CD4-positive, alpha-beta memory T cell (primary cell): ENCODE data around the gene PFDN6. TPM values are rescaled to one million over a fixed set of nuclear protein-coding genes. Genes with fewer than 3 reads are reported as not detected.
A peak's percentile ranks its signal among the peaks of the same experiment; 100 is the strongest.

Source experiments
- CTCF ChIA-PET: fragments of 350-600 bp; sonication (Branson Sonifier 250); formaldehyde crosslinking; loops from one replicate; lab custom pipeline; 2021; ENCODE audit warnings: inconsistent platforms; ENCODE audit not compliant: partially characterized antibody; lab: Charles Lee
- POLR2A ChIA-PET: fragments of 350-600 bp; sonication (Branson Sonifier 250); formaldehyde crosslinking; loops from one replicate; lab custom pipeline; 2021; ENCODE audit not compliant: partially characterized antibody; lab: Charles Lee
- DNase-seq, 5 donors: peaks; one replicate each; pipeline versions ENCODE4 v3.0.0 to v3.0.0-alpha.2; 2020 to 2022; ENCODE audit warnings: mixed read lengths in 1 of 5
- H3K27ac ChIP-seq: one replicate; pipeline ENCODE4 v1.7.0; 2013; ENCODE audit warnings: low read depth, low read length
- H3K27me3 ChIP-seq: 2 replicates; pipeline ENCODE4 v1.7.0; 2013; ENCODE audit warnings: mild to moderate bottlenecking, low read length, moderate library complexity; ENCODE audit not compliant: insufficient read depth
- H3K36me3 ChIP-seq: 2 replicates; pipeline ENCODE4 v1.7.0; 2013; ENCODE audit warnings: mild to moderate bottlenecking, low read length, moderate library complexity; ENCODE audit not compliant: insufficient read depth
- H3K4me1 ChIP-seq: 2 replicates; pipeline ENCODE4 v1.7.0; 2013; ENCODE audit warnings: mild to moderate bottlenecking, low read length, moderate library complexity; ENCODE audit not compliant: insufficient read depth
- H3K4me3 ChIP-seq, 2 donors: one replicate each; pipeline ENCODE4 v1.7.0; 2013; ENCODE audit warnings: low read length in 2 of 2, mild to moderate bottlenecking in 1 of 2
- H3K9me3 ChIP-seq, 2 donors: one replicate each; pipeline ENCODE4 v1.7.0; 2013; ENCODE audit warnings: low read length in 2 of 2, control low read depth in 1 of 2; ENCODE audit not compliant: control insufficient read depth in 1 of 2
- H3K27ac Mint-ChIP-seq, 7 donors: one replicate each; pipeline ENCODE4 v1.8.0; 2020 to 2021; ENCODE audit warnings: mixed read lengths in 7 of 7, mild to moderate bottlenecking in 6 of 7, inconsistent platforms in 3 of 7, moderate library complexity in 3 of 7
- H3K27me3 Mint-ChIP-seq, 2 donors: one replicate each; pipeline ENCODE4 v1.8.0; 2020 to 2021; ENCODE audit warnings: mixed read lengths in 2 of 2
- H3K36me3 Mint-ChIP-seq, 2 donors: one replicate each; pipeline ENCODE4 v1.8.0; 2020 to 2021; ENCODE audit warnings: mixed read lengths in 2 of 2, inconsistent platforms in 1 of 2, mild to moderate bottlenecking in 1 of 2
- H3K4me1 Mint-ChIP-seq, 4 donors: one replicate each; pipeline ENCODE4 v1.8.0; 2020 to 2021; ENCODE audit warnings: mixed read lengths in 4 of 4, mild to moderate bottlenecking in 1 of 4
- H3K4me3 Mint-ChIP-seq, 8 donors: one replicate each; pipeline ENCODE4 v1.8.0; 2020 to 2021; ENCODE audit warnings: mixed read lengths in 8 of 8, mild to moderate bottlenecking in 7 of 8, moderate library complexity in 6 of 8, inconsistent platforms in 3 of 8
- H3K9me3 Mint-ChIP-seq, 8 donors: one replicate each; pipeline ENCODE4 v1.8.0; 2020 to 2021; ENCODE audit warnings: mixed read lengths in 8 of 8, mild to moderate bottlenecking in 5 of 8, inconsistent platforms in 3 of 8, moderate library complexity in 1 of 8
- intact Hi-C: fragments of 100-400 bp; cut with micrococcal nuclease; formaldehyde crosslinking; loops from one replicate; pipeline ENCODE4 v1.15.1; 2023
- polyA plus RNA-seq, 2 donors: library from polyadenylated mRNA; unstranded; fragments of 300-500 nt; fragmentation: Illumina TruSeq; gene quantifications; one replicate each; pipeline ENCODE4 v1.2.3, GENCODE V29; 2021
- total RNA-seq, 2 experiments: library from RNA; stranded (reverse); gene quantifications; one replicate each; pipeline ENCODE4 v1.2.3, GENCODE V29; 2021

The PFDN6 gene
- total and polyA plus RNA-seq, 4 experiments from 2014 or later: 33.1 to 45.5 (median 40.2) TPM

- H3K27ac ChIP-seq: peak overlapping the region; percentile 99
- peak overlapping the region; percentile 98 to 99 (median 98) for H3K4me3 Mint-ChIP-seq
- intact Hi-C loops: loop anchor here (1.0 kb wide), 3 partner anchors 8 to 30 kb away; no protein-coding TSS in a partner anchor
- peaks cover 76% of the 10 kb centered on the region for H3K4me1 ChIP-seq
- peaks cover 32 to 91% (median 60%) of the 10 kb centered on the region in 4 donors for H3K4me1 Mint-ChIP-seq
- peaks cover 32 to 64% of the 10 kb centered on the region in 2 donors for H3K36me3 Mint-ChIP-seq
- DNase-seq: no peak
- H3K36me3 ChIP-seq: peaks cover 18% of the 10 kb centered on the region
- POLR2A ChIA-PET: interaction anchor here (0.8 to 4.1 kb wide), 4 partner anchors 17 to 344 kb away, joined by 3 to 81 read pairs (median 22); partner anchors contain the start of genes B3GALT4, RGL2, RPS18 and VPS52
- H3K27me3 ChIP-seq: no peaks in the 10 kb centered on the region
- CTCF ChIA-PET: interaction anchor here (5.9 kb wide), 1 partner anchor 30 kb away, joined by 47 read pairs; no protein-coding TSS in a partner anchor
- H3K4me3 ChIP-seq: peak overlapping the region in 1 of 2 donors; percentile 83
- H3K27me3 Mint-ChIP-seq: no peaks in the 10 kb centered on the region
- peak overlapping the region; percentile 97 to 100 (median 99) for H3K27ac Mint-ChIP-seq
- H3K9me3 ChIP-seq: no peaks in the 10 kb centered on the region
- peaks cover 0 to 1% (median 0%) of the 10 kb centered on the region in 8 donors for H3K9me3 Mint-ChIP-seq
Observed at GRCh38 chr6:33314943-33315792, 25.8 kb downstream of the PFDN6 start.

- Mint-ChIP-seq H3K4me1 (peaks cover 36 to 97% (median 62%) of the 10 kb centered on the region in 4 donors), H3K27ac (peak overlapping the region; percentile 97 to 99 (median 99)), H3K9me3 (peaks cover 0 to 1% (median 0%) of the 10 kb centered on the region in 8 donors), H3K4me3 (peak overlapping the region; percentile 17 to 100 (median 73)), H3K27me3 (no peaks in the 10 kb centered on the region), H3K36me3 (peaks cover 38 to 70% of the 10 kb centered on the region in 2 donors)
- peaks cover 27% of the 10 kb centered on the region for H3K36me3 ChIP-seq
- peaks cover 76% of the 10 kb centered on the region for H3K4me1 ChIP-seq
- CTCF ChIA-PET: interaction anchor here (5.9 kb wide), 1 partner anchor 29 kb away, joined by 47 read pairs; no protein-coding TSS in a partner anchor
- POLR2A ChIA-PET: interaction anchor here (2.2 to 4.1 kb wide), 5 partner anchors 15 to 44 kb away, joined by 6 to 81 read pairs (median 39); partner anchors contain the start of genes B3GALT4, PFDN6, RGL2 and RPS18
- H3K9me3 ChIP-seq: no peaks in the 10 kb centered on the region
- H3K4me3 ChIP-seq: no peak overlapping the region
- peak overlapping the region; percentile 99 for H3K27ac ChIP-seq
- DNase-seq: no peak
- no peaks in the 10 kb centered on the region for H3K27me3 ChIP-seq
- intact Hi-C loops: loop anchor here (2.0 kb wide), 1 partner anchor 345 kb away; no protein-coding TSS in a partner anchor
Observed at GRCh38 chr6:33315793-33316602, 26.6 kb downstream of the PFDN6 start.

GRCh38 chr6:33316603-33317418, 27.4 kb downstream of the PFDN6 start:
- ChIA-PET POLR2A (interaction anchor here (0.9 to 4.1 kb wide), 15 partner anchors 9 to 345 kb away, joined by 3 to 81 read pairs (median 6); partner anchors contain the start of genes B3GALT4, CUTA, PFDN6 and RGL2), CTCF (interaction anchor here (1.0 to 5.9 kb wide), 5 partner anchors 17 to 74 kb away, joined by 4 to 47 read pairs (median 10); partner anchors contain the start of genes B3GALT4, RPS18 and VPS52)
- peaks cover 40 to 70% of the 10 kb centered on the region in 2 donors for H3K36me3 Mint-ChIP-seq
- peaks cover 36 to 100% (median 63%) of the 10 kb centered on the region in 4 donors for H3K4me1 Mint-ChIP-seq
- intact Hi-C loops: loop anchor here (1.0 to 2.0 kb wide), 3 partner anchors 74 to 346 kb away; partner anchors contain the start of genes CUTA and KIFC1
- DNase-seq: peak in 1 of 5 donors; percentile 41
- no peak overlapping the region for H3K4me3 ChIP-seq
- H3K27ac Mint-ChIP-seq: peak overlapping the region; percentile 90 to 99 (median 94)
- peaks cover 0 to 1% (median 0%) of the 10 kb centered on the region in 8 donors for H3K9me3 Mint-ChIP-seq
- H3K36me3 ChIP-seq: peaks cover 33% of the 10 kb centered on the region
- H3K4me1 ChIP-seq: peaks cover 76% of the 10 kb centered on the region
- no peaks in the 10 kb centered on the region for H3K9me3 ChIP-seq
- peak overlapping the region; percentile 49 for H3K27ac ChIP-seq
- no peaks in the 10 kb centered on the region for H3K27me3 ChIP-seq
- H3K27me3 Mint-ChIP-seq: no peaks in the 10 kb centered on the region
- H3K4me3 Mint-ChIP-seq: peak overlapping the region; percentile 82 to 100 (median 98)

DNA sequence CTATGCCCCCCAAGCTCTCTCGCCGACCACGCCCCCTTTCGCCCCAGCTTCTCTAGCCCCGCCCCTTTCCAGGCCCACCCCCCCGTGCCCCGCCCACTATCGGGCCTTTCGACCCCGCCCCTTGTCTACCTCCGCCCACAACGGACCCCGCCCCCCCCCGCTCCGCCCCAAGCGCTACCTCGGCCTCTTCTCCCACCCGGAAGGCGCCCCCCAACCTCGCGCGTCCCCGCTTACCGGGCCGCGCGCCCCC, 27.9 kb downstream of the PFDN6 start:
- Histone ChIP-seq H3K27ac (peak overlapping the region; percentile 83), H3K9me3 (no peaks in the 10 kb centered on the region), H3K36me3 (peaks cover 33% of the 10 kb centered on the region), H3K4me3 (no peak overlapping the region), H3K4me1 (peaks cover 76% of the 10 kb centered on the region), H3K27me3 (no peaks in the 10 kb centered on the region)
- intact Hi-C loops: loop anchor here (1.0 to 2.0 kb wide), 3 partner anchors 74 to 347 kb away; partner anchors contain the start of genes CUTA and KIFC1
- peak overlapping the region; percentile 90 to 99 (median 94) for H3K27ac Mint-ChIP-seq
- H3K36me3 Mint-ChIP-seq: peaks cover 43 to 70% of the 10 kb centered on the region in 2 donors
- CTCF ChIA-PET: interaction anchor here (0.8 to 5.9 kb wide), 6 partner anchors 16 to 73 kb away, joined by 3 to 47 read pairs (median 10); partner anchors contain the start of genes B3GALT4, RPS18 and VPS52
- H3K9me3 Mint-ChIP-seq: peaks cover 0 to 5% (median 0%) of the 10 kb centered on the region in 8 donors
- H3K4me3 Mint-ChIP-seq: peak overlapping the region; percentile 82 to 100 (median 98)
- POLR2A ChIA-PET: interaction anchor here (0.6 to 4.1 kb wide), 22 partner anchors 9 to 345 kb away, joined by 3 to 81 read pairs (median 5); partner anchors contain the start of genes B3GALT4, CUTA, PFDN6 and RGL2
- DNase-seq: no peak
- peaks cover 38 to 100% (median 63%) of the 10 kb centered on the region in 4 donors for H3K4me1 Mint-ChIP-seq
- H3K27me3 Mint-ChIP-seq: no peaks in the 10 kb centered on the region

DNA sequence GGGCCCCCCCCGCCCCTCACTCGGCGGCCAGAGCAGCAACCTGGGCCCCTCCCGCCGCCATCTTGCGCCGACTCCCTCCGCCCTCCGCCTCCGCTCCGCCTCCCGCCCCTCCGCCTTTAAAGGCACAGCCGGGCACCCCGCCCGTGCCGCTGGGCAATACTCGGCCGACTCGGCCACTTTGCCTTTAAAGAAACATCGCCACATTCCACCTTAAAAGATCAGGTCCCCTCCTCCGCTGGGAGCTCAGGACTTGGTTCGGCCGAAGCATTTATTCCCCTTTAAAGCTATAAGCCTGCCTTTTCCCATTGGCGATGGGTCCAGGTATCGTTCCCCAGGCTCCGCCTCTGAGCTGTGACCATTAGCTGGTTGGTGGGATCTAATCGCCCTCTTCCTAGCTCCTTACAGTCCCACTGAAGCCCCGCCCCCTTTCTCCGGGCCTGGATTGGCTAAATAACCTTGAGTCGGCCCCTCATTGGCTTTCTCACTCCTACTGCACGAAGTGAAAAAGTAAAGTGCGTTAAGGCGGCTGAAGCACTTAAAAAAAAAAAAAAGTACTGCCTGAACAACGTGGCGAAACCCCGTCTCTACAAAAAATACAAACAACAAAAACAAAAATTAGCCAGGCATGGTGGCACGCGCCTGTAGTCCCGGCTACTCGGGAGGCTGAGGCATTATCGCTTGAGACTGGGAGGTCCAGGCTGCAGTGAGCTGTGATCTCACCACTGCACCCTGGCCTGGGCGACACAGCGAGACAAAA, 28.4 kb downstream of the PFDN6 start, which contains the start of gene ZBTB22:
ZBTB22 (minus strand) TSS at position 76 of the 757 bp plus-strand sequence. CDS start 828 bp downstream, outside the sequence.
- peak; percentile 96 to 99 (median 97) for DNase-seq
- H3K27me3 Mint-ChIP-seq: no peaks in the 10 kb centered on the region
- POLR2A ChIA-PET: interaction anchor here (0.6 to 4.1 kb wide), 27 partner anchors 10 to 1665 kb away, joined by 3 to 81 read pairs (median 5); partner anchors contain the start of genes B3GALT4, BAG6, CUTA and ITPR3
- Histone ChIP-seq H3K4me3 (peak within 1 kb of the TSS; percentile 73 to 100), H3K27ac (peak within 1 kb of the TSS; percentile 83), H3K36me3 (peaks cover 33% of the 10 kb centered on the region), H3K4me1 (peaks cover 73% of the 10 kb centered on the region), H3K9me3 (no peaks in the 10 kb centered on the region), H3K27me3 (no peaks in the 10 kb centered on the region)
- H3K27ac Mint-ChIP-seq: peak within 1 kb of the TSS; percentile 98 to 99 (median 98)
- peaks cover 0 to 5% (median 0%) of the 10 kb centered on the region in 8 donors for H3K9me3 Mint-ChIP-seq
- intact Hi-C loops: loop anchor here (1.0 to 2.0 kb wide), 5 partner anchors 27 to 347 kb away; partner anchors contain the start of genes CUTA, KIFC1, PFDN6 and WDR46
- peak within 1 kb of the TSS; percentile 98 to 100 (median 99) for H3K4me3 Mint-ChIP-seq
- H3K4me1 Mint-ChIP-seq: peaks cover 40 to 100% (median 62%) of the 10 kb centered on the region in 4 donors
- H3K36me3 Mint-ChIP-seq: peaks cover 40 to 69% of the 10 kb centered on the region in 2 donors
- CTCF ChIA-PET: interaction anchor here (0.6 to 5.9 kb wide), 9 partner anchors 17 to 274 kb away, joined by 3 to 47 read pairs (median 4); partner anchors contain the start of genes B3GALT4, RPS18 and VPS52
